SK-N-MC (cell line): ENCODE data around the gene SLC24A4.

ENCODE experiments used
- EZH2 ChIP-seq: fragments of 200-600 bp; sonication (generic); IDR thresholded peaks from one replicate; pipeline ENCODE4 v1.6.1; 2017; ENCODE audit warnings: antibody characterized with exemption
- FOXP2 ChIP-seq: optimal IDR thresholded peaks from 2 replicates; pipeline ENCODE3; 2011; ENCODE audit warnings: mild to moderate bottlenecking, moderate library complexity; ENCODE audit not compliant: insufficient read depth; ENCODE audit errors: extremely low read length, control extremely low read depth
- POLR2AphosphoS5 ChIP-seq: IDR thresholded peaks from 2 replicates; pipeline ENCODE4 v1.6.1; 2012; ENCODE audit warnings: mild to moderate bottlenecking, low read depth, low read length, borderline replicate concordance

- TF ChIP-seq POLR2AphosphoS5: no peak
- no peak for TF ChIP-seq EZH2
- no peak for TF ChIP-seq FOXP2
Observed at GRCh38 chr14:92323011-92323915, at the start of gene SLC24A4.
